NCI-H460 (cell line): ENCODE results near the gene BDH2. TPM values are rescaled to one million over a fixed set of nuclear protein-coding genes. Genes with fewer than 3 reads are reported as not detected.
A peak's percentile ranks its signal among the peaks of the same experiment; 100 is the strongest.

Source experiments
- DNase-seq: peaks from one replicate; pipeline ENCODE4 v3.0.0-alpha.2; 2016; ENCODE audit warnings: low read depth; ENCODE audit errors: extremely low read depth
- total RNA-seq: library from RNA; depleted of rRNA; stranded (reverse); fragments of >200 nt; shearing (Covaris generic); gene quantifications from 2 replicates; pipeline ENCODE4 v1.2.3, GENCODE V29; 2014

Gene BDH2
- total RNA-seq, 1 experiment from 2014 or later: 6.0 TPM

GRCh38 chr4:103086551-103086950 lies 13.1 kb downstream of the BDH2 start:
- no peak for DNase-seq

- DNase-seq: no peak
Observed at GRCh38 chr4:103085555-103086196, 14.0 kb downstream of the BDH2 start.

- no peak for DNase-seq
Observed at GRCh38 chr4:103079621-103080020, 20.0 kb downstream of the BDH2 start.

- DNase-seq: peak; percentile 34
Observed at GRCh38 chr4:103076747-103077347, 22.8 kb downstream of the BDH2 start, which contains the start of gene SLC9B2. Gene SLC9B2, minus strand, starts transcription at chr4:103076761. Its CDS starts 9,211 bp downstream, at chr4:103067550.

- DNase-seq: no peak
Observed at GRCh38 chr4:103075894-103076746, 23.5 kb downstream of the BDH2 start.

GRCh38 chr4:103075435-103075893 lies 24.2 kb downstream of the BDH2 start:
- no peak for DNase-seq

GRCh38 chr4:103074744-103075434 lies 24.7 kb downstream of the BDH2 start:
- DNase-seq: no peak

- DNase-seq: no peak
Observed at GRCh38 chr4:103073792-103074438, 25.7 kb downstream of the BDH2 start.

GRCh38 chr4:103067841-103068547 lies 31.6 kb downstream of the BDH2 start:
- DNase-seq: no peak

- no peak for DNase-seq
Observed at GRCh38 chr4:103060453-103061148, 39.0 kb downstream of the BDH2 start.

GRCh38 chr4:103054030-103054429 lies 45.6 kb downstream of the BDH2 start:
- no peak for DNase-seq

- no peak for DNase-seq
Observed at GRCh38 chr4:103052779-103053178, 46.9 kb downstream of the BDH2 start.

GRCh38 chr4:103052145-103052544 lies 47.5 kb downstream of the BDH2 start:
- DNase-seq: no peak

- DNase-seq: no peak
Observed at GRCh38 chr4:103050736-103051436, 48.7 kb downstream of the BDH2 start.

- DNase-seq: peak; percentile 30
Observed at GRCh38 chr4:103046416-103047290, 53.0 kb downstream of the BDH2 start.

- DNase-seq: no peak
Observed at GRCh38 chr4:103044183-103044582, 55.5 kb downstream of the BDH2 start.

GRCh38 chr4:103036169-103036568 lies 63.5 kb downstream of the BDH2 start:
- no peak for DNase-seq
